GM12874 (cell line): Measurements from ENCODE around the gene C22orf23.
A peak's percentile ranks its signal among the peaks of the same experiment; 100 is the strongest.

Experiments
- TF ChIP-seq, protein P1 (sequence below): IDR thresholded peaks from 2 replicates; pipeline ENCODE4 v1.5.1; 2011; ENCODE audit warnings: low read depth, mild to moderate bottlenecking, control low read depth, low read length, moderate library complexity; ENCODE audit not compliant: insufficient read depth

C22orf23 gene

DNA sequence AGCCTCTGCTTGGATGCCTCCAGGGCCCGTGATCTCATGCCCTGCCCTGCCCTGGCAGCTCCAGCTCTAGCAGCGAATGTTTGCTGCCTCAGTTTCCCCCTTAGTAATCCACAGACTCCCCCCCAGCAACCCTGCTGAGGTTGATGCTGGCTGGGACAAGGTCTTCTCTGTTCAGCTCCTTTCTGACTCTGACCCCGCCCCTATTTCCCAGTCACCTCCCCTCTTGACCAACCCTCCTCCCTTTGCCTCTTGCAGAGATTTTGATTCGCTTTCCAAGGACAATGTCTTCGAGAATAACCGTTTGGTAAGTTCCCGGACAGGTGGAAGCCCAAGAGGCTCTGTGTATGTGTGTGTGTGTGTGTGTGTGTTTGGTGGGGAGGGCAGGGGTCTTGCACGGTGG is 41.7 kb downstream of the C22orf23 start:
- TF ChIP-seq, protein P1, sequence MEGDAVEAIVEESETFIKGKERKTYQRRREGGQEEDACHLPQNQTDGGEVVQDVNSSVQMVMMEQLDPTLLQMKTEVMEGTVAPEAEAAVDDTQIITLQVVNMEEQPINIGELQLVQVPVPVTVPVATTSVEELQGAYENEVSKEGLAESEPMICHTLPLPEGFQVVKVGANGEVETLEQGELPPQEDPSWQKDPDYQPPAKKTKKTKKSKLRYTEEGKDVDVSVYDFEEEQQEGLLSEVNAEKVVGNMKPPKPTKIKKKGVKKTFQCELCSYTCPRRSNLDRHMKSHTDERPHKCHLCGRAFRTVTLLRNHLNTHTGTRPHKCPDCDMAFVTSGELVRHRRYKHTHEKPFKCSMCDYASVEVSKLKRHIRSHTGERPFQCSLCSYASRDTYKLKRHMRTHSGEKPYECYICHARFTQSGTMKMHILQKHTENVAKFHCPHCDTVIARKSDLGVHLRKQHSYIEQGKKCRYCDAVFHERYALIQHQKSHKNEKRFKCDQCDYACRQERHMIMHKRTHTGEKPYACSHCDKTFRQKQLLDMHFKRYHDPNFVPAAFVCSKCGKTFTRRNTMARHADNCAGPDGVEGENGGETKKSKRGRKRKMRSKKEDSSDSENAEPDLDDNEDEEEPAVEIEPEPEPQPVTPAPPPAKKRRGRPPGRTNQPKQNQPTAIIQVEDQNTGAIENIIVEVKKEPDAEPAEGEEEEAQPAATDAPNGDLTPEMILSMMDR, result no peak

DNA sequence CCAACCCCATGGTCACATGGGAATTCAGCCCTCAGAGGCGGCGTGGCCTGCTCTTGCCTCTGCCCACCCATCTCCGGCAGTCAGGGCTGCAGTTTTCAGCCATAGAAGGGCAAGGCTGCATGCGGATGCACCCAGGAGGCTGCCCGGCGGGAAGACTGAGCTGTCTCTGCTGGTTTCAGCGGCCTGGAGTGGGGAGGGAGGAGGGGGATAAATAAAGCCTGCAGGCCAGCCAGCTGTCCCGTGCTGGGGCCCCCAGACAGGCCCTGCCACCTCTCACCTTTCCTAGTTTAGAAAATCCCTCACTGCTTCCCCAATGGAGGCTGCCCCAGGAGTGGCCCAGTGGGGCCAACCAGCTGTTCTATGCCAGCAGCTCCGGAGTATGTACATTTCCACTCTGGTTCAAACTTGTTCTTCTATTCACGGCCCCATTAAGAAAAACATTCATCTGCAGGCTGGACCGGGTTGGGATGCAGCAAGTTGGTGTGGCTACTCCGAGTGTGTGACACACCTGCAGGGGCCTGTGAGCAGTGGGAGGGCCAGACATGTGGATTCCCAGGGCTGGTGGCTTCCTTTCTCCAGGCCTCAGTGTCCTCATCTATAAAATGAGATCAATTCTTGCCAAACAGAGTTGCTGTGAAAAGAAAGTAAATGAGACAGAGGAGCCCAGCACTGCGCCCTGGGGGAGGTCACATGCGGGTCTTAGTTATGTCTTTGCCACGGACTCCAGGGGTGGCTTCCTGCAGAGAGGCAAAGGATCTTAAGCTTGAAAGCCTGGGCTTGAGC is 42.3 kb downstream of the C22orf23 start:
- TF ChIP-seq, protein P1, result no peak

DNA sequence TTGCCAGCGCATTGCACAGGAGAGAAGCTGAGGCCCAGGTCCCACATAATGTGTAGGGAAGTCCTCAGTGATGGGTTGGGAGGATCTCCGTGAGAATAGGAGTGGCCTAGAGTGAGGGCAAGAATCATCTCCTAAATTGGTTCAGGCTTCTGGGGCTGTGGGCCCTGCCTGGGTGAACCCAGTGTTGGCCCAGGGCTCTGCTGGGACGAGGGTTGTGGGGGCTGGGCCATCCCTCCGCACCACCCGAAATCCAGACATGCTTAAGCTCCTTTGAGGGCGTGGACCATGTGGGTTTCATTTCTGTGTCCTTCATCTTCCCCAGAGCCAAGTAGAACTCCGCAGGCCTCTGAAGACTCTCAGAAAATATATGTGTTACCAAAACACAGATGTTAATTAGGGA is 43.6 kb downstream of the C22orf23 start:
- TF ChIP-seq, protein P1, result no peak

DNA sequence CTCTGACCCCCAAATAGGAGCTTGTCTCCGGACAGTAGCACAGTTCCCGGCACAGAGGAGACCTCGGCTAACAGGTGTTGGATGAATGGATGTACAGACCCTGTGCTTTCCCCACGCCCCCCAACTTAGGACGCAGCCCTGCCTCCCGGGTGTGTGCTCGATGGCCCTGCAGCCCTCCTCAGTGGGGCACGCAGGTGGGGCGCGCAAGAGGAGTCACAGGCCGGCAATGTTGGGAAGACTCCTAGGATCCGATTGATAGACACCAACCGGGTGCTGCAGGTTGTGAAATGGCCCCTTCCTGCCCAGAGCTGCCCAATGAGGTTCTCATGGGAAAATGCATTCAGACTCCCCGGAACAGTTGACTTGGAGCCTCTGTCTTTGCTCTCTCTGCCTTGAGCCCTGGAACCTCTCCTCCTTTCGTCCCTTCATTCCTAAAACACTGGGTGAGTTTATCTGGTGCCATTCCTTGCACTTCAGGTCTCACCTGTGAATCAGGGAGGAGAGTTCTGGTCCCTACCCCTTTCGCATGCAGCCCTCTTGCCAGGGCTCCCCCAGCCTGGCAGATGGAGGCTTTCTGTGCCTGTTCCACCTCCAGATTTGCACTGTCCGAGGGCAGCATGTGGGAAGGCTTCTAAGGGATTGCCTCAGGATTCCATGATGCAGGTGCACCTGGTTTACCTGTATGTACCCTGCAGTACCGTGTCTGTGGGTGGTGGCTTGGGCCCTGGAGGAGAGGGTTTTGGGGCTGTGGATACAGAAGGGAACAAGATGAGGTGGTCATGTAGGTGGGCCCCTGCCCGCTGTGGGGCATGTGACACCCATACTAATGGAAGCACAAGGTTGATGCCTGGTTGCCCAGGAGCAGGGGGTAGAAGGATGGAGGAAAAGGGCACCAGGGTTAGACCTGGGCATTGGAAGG is 46.1 kb downstream of the C22orf23 start:
- TF ChIP-seq, protein P1, result no peak

DNA sequence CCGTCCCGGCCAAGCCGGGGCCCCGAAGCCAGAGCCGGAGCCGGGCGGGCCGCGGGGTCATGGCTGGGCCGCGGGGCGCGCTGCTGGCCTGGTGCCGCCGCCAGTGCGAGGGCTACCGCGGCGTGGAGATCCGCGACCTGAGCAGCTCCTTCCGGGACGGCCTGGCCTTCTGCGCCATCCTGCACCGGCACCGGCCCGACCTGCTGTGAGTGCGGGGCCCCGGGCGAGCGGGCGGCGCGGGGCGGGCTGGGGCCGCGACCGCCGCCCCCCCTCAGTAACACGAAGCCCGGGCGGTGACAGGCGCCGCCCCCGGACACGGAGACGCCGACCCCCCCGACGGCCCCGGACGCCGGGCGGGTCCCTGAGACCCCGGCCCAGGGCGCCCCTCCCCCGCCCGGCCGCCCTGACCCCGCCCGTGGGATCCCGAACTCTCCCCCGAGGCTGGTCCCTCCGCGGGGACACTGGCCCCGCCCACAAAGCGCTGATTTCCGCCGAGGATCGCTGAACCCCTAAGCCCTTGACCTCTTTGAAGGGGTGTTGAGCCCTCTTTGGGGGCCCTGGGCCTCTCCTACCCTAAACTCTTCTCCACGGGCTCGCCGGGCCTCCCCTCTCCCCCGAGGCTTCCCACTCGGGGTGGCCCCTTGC is 46.9 kb downstream of the C22orf23 start:
- TF ChIP-seq, protein P1, result no peak

DNA sequence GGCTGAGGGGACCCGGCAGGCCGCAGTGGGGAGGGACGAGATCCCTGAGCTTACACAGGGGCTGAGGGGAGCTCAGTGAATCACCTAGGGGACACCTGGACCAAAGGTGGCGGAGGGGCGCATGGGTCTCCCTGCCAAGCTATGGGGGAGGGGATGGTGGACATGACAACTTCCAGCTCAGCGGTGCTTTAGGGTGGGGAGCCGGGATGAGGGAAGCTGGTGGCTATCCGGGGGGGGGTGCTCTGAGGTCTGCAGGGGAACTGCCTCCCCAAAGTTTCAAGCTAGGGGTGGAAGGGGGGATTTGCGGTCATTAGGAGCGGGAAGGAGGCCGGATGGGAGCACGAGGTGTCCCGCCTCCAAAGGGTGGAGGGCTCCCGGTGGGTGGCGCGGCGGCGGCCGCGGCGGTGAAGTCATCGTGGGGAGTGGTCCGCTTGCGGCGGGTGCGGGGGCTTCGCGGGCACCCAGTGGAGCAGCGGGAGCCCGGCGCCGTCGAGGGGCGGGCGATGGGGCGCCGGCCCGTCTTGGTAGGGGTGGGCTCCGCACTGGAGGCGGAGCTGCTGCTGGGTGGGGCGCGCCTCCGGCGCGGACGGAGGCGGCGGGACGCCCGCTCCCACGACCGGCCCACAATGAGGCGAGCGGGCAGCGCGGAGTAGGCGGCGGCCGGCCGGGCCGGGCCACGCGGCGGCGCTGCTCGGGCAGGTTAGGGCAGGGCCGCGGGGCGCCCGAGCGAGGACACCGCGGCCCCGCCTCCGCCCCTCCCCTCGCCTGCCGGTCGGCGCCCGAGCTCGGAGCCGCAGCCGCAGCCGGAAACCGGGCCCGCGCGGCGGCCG is 47.7 kb downstream of the C22orf23 start, which contains the start of gene MICALL1:
Gene MICALL1, plus strand, starts transcription at position 764 of the 830 bp plus-strand sequence. CDS start 126 bp downstream, outside the sequence.
- TF ChIP-seq, protein P1, result peak; percentile 34; the same call in 1 of the 2 replicates
